CD14-positive monocyte (primary cell): ENCODE results near the gene MCF2L. TPM values are rescaled to one million over a fixed set of nuclear protein-coding genes. Genes with fewer than 3 reads are reported as not detected.
A peak's percentile ranks its signal among the peaks of the same experiment; 100 is the strongest.

Source experiments
- DNase-seq, 3 donors: peaks; one replicate each; pipeline ENCODE4 v3.0.0-alpha.2; 2011 to 2022
- H2AFZ ChIP-seq: 2 replicates; pipeline ENCODE4 v1.6.0; 2012; ENCODE audit warnings: mild to moderate bottlenecking, low read depth, low read length, inconsistent platforms; ENCODE audit not compliant: insufficient read depth, poor library complexity, severe bottlenecking
- H3K27ac ChIP-seq, 2 donors: 1 replicate in 1 of 2; 2 replicates in 1 of 2; pipeline ENCODE4 v1.5.1; 2012 to 2013; ENCODE audit warnings: low read length in 2 of 2, control low read depth in 1 of 2, inconsistent platforms in 1 of 2, low read depth in 1 of 2, mild to moderate bottlenecking in 1 of 2
- H3K27me3 ChIP-seq, 2 donors: one replicate each; pipeline versions ENCODE4 v1.6.0 to v1.6.1; 2011 to 2013; ENCODE audit warnings: low read length in 2 of 2; ENCODE audit not compliant: control insufficient read depth in 2 of 2, insufficient read depth in 2 of 2
- H3K36me3 ChIP-seq, 2 donors: replicated peaks in 1 of 2; 1 replicate in 1 of 2; 2 replicates in 1 of 2; pipeline versions ENCODE4 v1.5.1 to v1.6.1; 2012 to 2013; ENCODE audit warnings: low read length in 2 of 2, control low read depth in 1 of 2, inconsistent platforms in 1 of 2, mild to moderate bottlenecking in 1 of 2; ENCODE audit not compliant: insufficient read depth in 2 of 2, control insufficient read depth in 1 of 2
- H3K4me1 ChIP-seq, 2 donors: 1 replicate in 1 of 2; 2 replicates in 1 of 2; pipeline versions ENCODE4 v1.5.1 to v1.6.1; 2012 to 2013; ENCODE audit warnings: low read length in 2 of 2, control low read depth in 1 of 2, inconsistent platforms in 1 of 2, mild to moderate bottlenecking in 1 of 2, moderate library complexity in 1 of 2; ENCODE audit not compliant: insufficient read depth in 2 of 2, control insufficient read depth in 1 of 2
- H3K4me2 ChIP-seq: replicated peaks from 2 replicates; pipeline ENCODE3; 2012; ENCODE audit warnings: low read length, moderate library complexity, mild to moderate bottlenecking; ENCODE audit not compliant: poor library complexity, severe bottlenecking; ENCODE audit errors: extremely low read depth
- H3K4me3 ChIP-seq, 3 experiments: fragments of 200-600 bp in 1 of 3; sonication (generic) in 1 of 3; replicated peaks in 1 of 3; 1 replicate in 2 of 3; 2 replicates in 1 of 3; pipeline ENCODE4 v1.5.1; 2011 to 2013; ENCODE audit warnings: low read length in 3 of 3, mild to moderate bottlenecking in 3 of 3, control low read depth in 2 of 3, low read depth in 2 of 3, inconsistent platforms in 1 of 3, moderate library complexity in 1 of 3
- H3K79me2 ChIP-seq: 2 replicates; pipeline ENCODE4 v1.6.0; 2012; ENCODE audit warnings: mild to moderate bottlenecking, control low read depth, inconsistent platforms, low read length, moderate library complexity; ENCODE audit not compliant: insufficient read depth
- H3K9ac ChIP-seq: 2 replicates; pipeline ENCODE4 v1.6.0; 2017; ENCODE audit warnings: low read length, mild to moderate bottlenecking; ENCODE audit not compliant: insufficient read depth, poor library complexity, severe bottlenecking
- H3K9me3 ChIP-seq, 2 donors: replicated peaks in 1 of 2; 1 replicate in 1 of 2; 2 replicates in 1 of 2; pipeline versions ENCODE4 v1.5.1 to v1.6.1; 2012 to 2013; ENCODE audit warnings: low read length in 2 of 2, control low read depth in 1 of 2; ENCODE audit not compliant: control insufficient read depth in 1 of 2, insufficient read depth in 1 of 2
- H4K20me1 ChIP-seq: 2 replicates; pipeline ENCODE4 v1.6.0; 2012; ENCODE audit warnings: mild to moderate bottlenecking, low read length, control low read depth, moderate library complexity; ENCODE audit not compliant: insufficient read depth
- H3K27ac Mint-ChIP-seq, 7 donors: one replicate each; pipeline ENCODE4 v1.8.0; 2020; ENCODE audit warnings: mild to moderate bottlenecking in 7 of 7, mixed read lengths in 7 of 7, moderate library complexity in 6 of 7, inconsistent platforms in 2 of 7
- H3K27me3 Mint-ChIP-seq, 3 donors: one replicate each; pipeline ENCODE4 v1.8.0; 2021 to 2022; ENCODE audit warnings: low read depth in 3 of 3, mild to moderate bottlenecking in 3 of 3, mixed read lengths in 3 of 3, moderate library complexity in 3 of 3, inconsistent platforms in 1 of 3
- H3K36me3 Mint-ChIP-seq, 2 donors: one replicate each; pipeline ENCODE4 v1.8.0; 2020; ENCODE audit warnings: mixed read lengths in 2 of 2, inconsistent platforms in 1 of 2, mild to moderate bottlenecking in 1 of 2
- H3K4me1 Mint-ChIP-seq: one replicate; pipeline ENCODE4 v1.8.0; 2020; ENCODE audit warnings: mild to moderate bottlenecking, mixed read lengths
- H3K4me3 Mint-ChIP-seq, 2 donors: one replicate each; pipeline ENCODE4 v1.8.0; 2020; ENCODE audit warnings: mild to moderate bottlenecking in 2 of 2, mixed read lengths in 2 of 2, moderate library complexity in 1 of 2
- H3K9me3 Mint-ChIP-seq, 7 donors: one replicate each; pipeline ENCODE4 v1.8.0; 2020 to 2022; ENCODE audit warnings: mixed read lengths in 7 of 7, mild to moderate bottlenecking in 6 of 7, moderate library complexity in 6 of 7, inconsistent platforms in 2 of 7
- CTCF ChIP-seq: fragments of 200-600 bp; IDR thresholded peaks from one replicate; pipeline ENCODE4 v1.8.0; 2022; ENCODE audit warnings: antibody characterized with exemption, mild to moderate bottlenecking
- WGBS: methylation state at CpG from one replicate; pipeline ENCODE4 v1.1.5; 2013; ENCODE audit warnings: missing lambda C conversion rate; ENCODE audit not compliant: insufficient coverage; 5-methylcytosine and 5-hydroxymethylcytosine counted together
- intact Hi-C, 2 donors: fragments of 100-400 bp; cut with micrococcal nuclease; formaldehyde crosslinking; loops; one replicate each; pipeline versions ENCODE4 v1.15.0 to v1.15.1; 2023
- polyA plus RNA-seq, 3 donors: library from polyadenylated mRNA; depleted of rRNA in 1 of 3; unstranded in 2 of 3; stranded (reverse) in 1 of 3; fragments of 300-500 nt in 2 of 3; fragments of >200 nt in 1 of 3; fragmentation: Illumina TruSeq in 2 of 3; gene quantifications; 1 replicate in 2 of 3; 2 replicates in 1 of 3; pipeline ENCODE4 v1.2.3, GENCODE V29; 2012 to 2021

Gene MCF2L
- polyA plus RNA-seq, 3 donors: not detected

DNA sequence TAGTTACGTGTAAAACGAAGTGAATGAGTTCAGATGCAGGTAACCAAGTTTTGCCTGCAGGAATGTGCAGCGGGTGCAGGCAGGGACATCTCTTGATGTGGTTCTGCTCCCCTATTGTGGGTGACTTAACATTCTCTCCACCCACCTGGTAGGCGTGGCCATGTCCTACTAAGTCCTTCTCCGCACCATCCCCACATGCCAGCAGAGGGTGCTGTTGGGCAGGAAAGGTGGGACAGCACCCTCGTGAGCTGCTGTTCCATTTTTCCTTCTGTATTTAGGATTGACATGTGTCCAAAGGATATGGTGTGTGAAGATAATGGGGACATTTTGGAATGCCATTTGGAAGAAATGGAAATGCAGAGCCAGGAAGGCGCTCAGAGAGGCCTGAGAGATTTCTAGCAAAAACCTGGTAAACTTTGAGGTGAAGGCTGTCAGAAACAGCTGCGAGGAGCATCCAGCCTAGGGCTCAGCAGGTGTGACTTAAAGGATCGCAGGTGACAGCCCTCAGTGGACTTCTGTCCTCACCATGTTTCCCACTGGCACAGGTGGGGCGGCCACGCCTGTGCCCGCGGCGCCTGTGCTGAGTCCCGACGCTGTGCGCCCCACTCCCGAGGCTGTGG is 26.2 kb upstream of the MCF2L start:
- no peaks in the 10 kb centered on the region for H4K20me1 ChIP-seq

More for the DNA sequence above, 26.2 kb upstream of the MCF2L start:
- intact Hi-C loops: loop anchor here in 1 of 2 donors (1.0 kb wide), 1 partner anchor 452 kb away; no protein-coding TSS in a partner anchor
- Histone ChIP-seq H3K9ac (no peak overlapping the region), H3K4me3 (peak overlapping the region in 1 of 3 experiments; percentile 71), H3K9me3 (no peaks in the 10 kb centered on the region), H3K4me1 (peaks cover 9 to 14% of the 10 kb centered on the region in 2 donors), H3K36me3 (no peaks in the 10 kb centered on the region), H2AFZ (peak overlapping the region; percentile 80), H3K79me2 (no peaks in the 10 kb centered on the region), H3K4me2 (peak overlapping the region; percentile 77), H3K27ac (no peak overlapping the region), H3K27me3 (peaks cover 14 to 47% of the 10 kb centered on the region in 2 donors)
- H3K27ac Mint-ChIP-seq: no peak overlapping the region
- WGBS: under 1% methylated on average over 12 of the region's 18 CpGs
- peaks cover 37 to 61% (median 41%) of the 10 kb centered on the region in 3 donors for H3K27me3 Mint-ChIP-seq
- H3K36me3 Mint-ChIP-seq: peaks cover 0 to 4% of the 10 kb centered on the region in 2 donors
- peaks cover 0 to 10% (median 2%) of the 10 kb centered on the region in 7 donors for H3K9me3 Mint-ChIP-seq
- peak overlapping the region; percentile 78 to 95 for H3K4me3 Mint-ChIP-seq
- peak; percentile 83 to 85 (median 84) for DNase-seq
- H3K4me1 Mint-ChIP-seq: peaks cover 9% of the 10 kb centered on the region
- peak; percentile 91 for TF ChIP-seq CTCF
